CD14-positive monocyte (primary cell): ENCODE measurements around the gene MRPS33. TPM values are rescaled to one million over a fixed set of nuclear protein-coding genes. Genes with fewer than 3 reads are reported as not detected.

Source experiments
- DNase-seq, 3 donors: peaks; one replicate each; pipeline ENCODE4 v3.0.0-alpha.2; 2011 to 2022
- H2AFZ ChIP-seq: 2 replicates; pipeline ENCODE4 v1.6.0; 2012; ENCODE audit warnings: mild to moderate bottlenecking, low read depth, low read length, inconsistent platforms; ENCODE audit not compliant: insufficient read depth, poor library complexity, severe bottlenecking
- H3K27ac ChIP-seq, 2 donors: 1 replicate in 1 of 2; 2 replicates in 1 of 2; pipeline ENCODE4 v1.5.1; 2012 to 2013; ENCODE audit warnings: low read length in 2 of 2, control low read depth in 1 of 2, inconsistent platforms in 1 of 2, low read depth in 1 of 2, mild to moderate bottlenecking in 1 of 2
- H3K27me3 ChIP-seq, 2 donors: one replicate each; pipeline versions ENCODE4 v1.6.0 to v1.6.1; 2011 to 2013; ENCODE audit warnings: low read length in 2 of 2; ENCODE audit not compliant: control insufficient read depth in 2 of 2, insufficient read depth in 2 of 2
- H3K36me3 ChIP-seq, 2 donors: replicated peaks in 1 of 2; 1 replicate in 1 of 2; 2 replicates in 1 of 2; pipeline versions ENCODE4 v1.5.1 to v1.6.1; 2012 to 2013; ENCODE audit warnings: low read length in 2 of 2, control low read depth in 1 of 2, inconsistent platforms in 1 of 2, mild to moderate bottlenecking in 1 of 2; ENCODE audit not compliant: insufficient read depth in 2 of 2, control insufficient read depth in 1 of 2
- H3K4me1 ChIP-seq, 2 donors: 1 replicate in 1 of 2; 2 replicates in 1 of 2; pipeline versions ENCODE4 v1.5.1 to v1.6.1; 2012 to 2013; ENCODE audit warnings: low read length in 2 of 2, control low read depth in 1 of 2, inconsistent platforms in 1 of 2, mild to moderate bottlenecking in 1 of 2, moderate library complexity in 1 of 2; ENCODE audit not compliant: insufficient read depth in 2 of 2, control insufficient read depth in 1 of 2
- H3K4me2 ChIP-seq: replicated peaks from 2 replicates; pipeline ENCODE3; 2012; ENCODE audit warnings: low read length, moderate library complexity, mild to moderate bottlenecking; ENCODE audit not compliant: poor library complexity, severe bottlenecking; ENCODE audit errors: extremely low read depth
- H3K4me3 ChIP-seq, 3 experiments: fragments of 200-600 bp in 1 of 3; sonication (generic) in 1 of 3; replicated peaks in 1 of 3; 1 replicate in 2 of 3; 2 replicates in 1 of 3; pipeline ENCODE4 v1.5.1; 2011 to 2013; ENCODE audit warnings: low read length in 3 of 3, mild to moderate bottlenecking in 3 of 3, control low read depth in 2 of 3, low read depth in 2 of 3, inconsistent platforms in 1 of 3, moderate library complexity in 1 of 3
- H3K79me2 ChIP-seq: 2 replicates; pipeline ENCODE4 v1.6.0; 2012; ENCODE audit warnings: mild to moderate bottlenecking, control low read depth, inconsistent platforms, low read length, moderate library complexity; ENCODE audit not compliant: insufficient read depth
- H3K9ac ChIP-seq: 2 replicates; pipeline ENCODE4 v1.6.0; 2017; ENCODE audit warnings: low read length, mild to moderate bottlenecking; ENCODE audit not compliant: insufficient read depth, poor library complexity, severe bottlenecking
- H3K9me3 ChIP-seq, 2 donors: replicated peaks in 1 of 2; 1 replicate in 1 of 2; 2 replicates in 1 of 2; pipeline versions ENCODE4 v1.5.1 to v1.6.1; 2012 to 2013; ENCODE audit warnings: low read length in 2 of 2, control low read depth in 1 of 2; ENCODE audit not compliant: control insufficient read depth in 1 of 2, insufficient read depth in 1 of 2
- H4K20me1 ChIP-seq: 2 replicates; pipeline ENCODE4 v1.6.0; 2012; ENCODE audit warnings: mild to moderate bottlenecking, low read length, control low read depth, moderate library complexity; ENCODE audit not compliant: insufficient read depth
- H3K27ac Mint-ChIP-seq, 7 donors: one replicate each; pipeline ENCODE4 v1.8.0; 2020; ENCODE audit warnings: mild to moderate bottlenecking in 7 of 7, mixed read lengths in 7 of 7, moderate library complexity in 6 of 7, inconsistent platforms in 2 of 7
- H3K27me3 Mint-ChIP-seq, 3 donors: one replicate each; pipeline ENCODE4 v1.8.0; 2021 to 2022; ENCODE audit warnings: low read depth in 3 of 3, mild to moderate bottlenecking in 3 of 3, mixed read lengths in 3 of 3, moderate library complexity in 3 of 3, inconsistent platforms in 1 of 3
- H3K36me3 Mint-ChIP-seq, 2 donors: one replicate each; pipeline ENCODE4 v1.8.0; 2020; ENCODE audit warnings: mixed read lengths in 2 of 2, inconsistent platforms in 1 of 2, mild to moderate bottlenecking in 1 of 2
- H3K4me1 Mint-ChIP-seq: one replicate; pipeline ENCODE4 v1.8.0; 2020; ENCODE audit warnings: mild to moderate bottlenecking, mixed read lengths
- H3K4me3 Mint-ChIP-seq, 2 donors: one replicate each; pipeline ENCODE4 v1.8.0; 2020; ENCODE audit warnings: mild to moderate bottlenecking in 2 of 2, mixed read lengths in 2 of 2, moderate library complexity in 1 of 2
- H3K9me3 Mint-ChIP-seq, 7 donors: one replicate each; pipeline ENCODE4 v1.8.0; 2020 to 2022; ENCODE audit warnings: mixed read lengths in 7 of 7, mild to moderate bottlenecking in 6 of 7, moderate library complexity in 6 of 7, inconsistent platforms in 2 of 7
- CTCF ChIP-seq: fragments of 200-600 bp; IDR thresholded peaks from one replicate; pipeline ENCODE4 v1.8.0; 2022; ENCODE audit warnings: antibody characterized with exemption, mild to moderate bottlenecking
- WGBS: methylation state at CpG from one replicate; pipeline ENCODE4 v1.1.5; 2013; ENCODE audit warnings: missing lambda C conversion rate; ENCODE audit not compliant: insufficient coverage; 5-methylcytosine and 5-hydroxymethylcytosine counted together
- intact Hi-C, 2 donors: fragments of 100-400 bp; cut with micrococcal nuclease; formaldehyde crosslinking; loops; one replicate each; pipeline versions ENCODE4 v1.15.0 to v1.15.1; 2023
- polyA plus RNA-seq, 3 donors: library from polyadenylated mRNA; depleted of rRNA in 1 of 3; unstranded in 2 of 3; stranded (reverse) in 1 of 3; fragments of 300-500 nt in 2 of 3; fragments of >200 nt in 1 of 3; fragmentation: Illumina TruSeq in 2 of 3; gene quantifications; 1 replicate in 2 of 3; 2 replicates in 1 of 3; pipeline ENCODE4 v1.2.3, GENCODE V29; 2012 to 2021

Gene MRPS33
- polyA plus RNA-seq, 3 donors = 8.9 to 52.7 (median 45.0) TPM

- peaks cover 3 to 7% of the 10 kb centered on the region in 2 donors for H3K9me3 ChIP-seq
- Mint-ChIP-seq H3K27me3 (peaks cover 16 to 33% (median 18%) of the 10 kb centered on the region in 3 donors), H3K9me3 (peaks cover 0 to 8% (median 6%) of the 10 kb centered on the region in 7 donors), H3K4me3 (no peak overlapping the region), H3K4me1 (peaks cover 18% of the 10 kb centered on the region), H3K27ac (no peak overlapping the region), H3K36me3 (no peaks in the 10 kb centered on the region)
- no peaks in the 10 kb centered on the region for H3K36me3 ChIP-seq
- H3K9ac ChIP-seq = no peak overlapping the region
- peaks cover 8% of the 10 kb centered on the region for H3K79me2 ChIP-seq
- no peak overlapping the region for H3K4me3 ChIP-seq
- peaks cover 13 to 14% of the 10 kb centered on the region in 2 donors for H3K27me3 ChIP-seq
- peaks cover 12 to 18% of the 10 kb centered on the region in 2 donors for H3K4me1 ChIP-seq
- H3K27ac ChIP-seq = no peak overlapping the region
- intact Hi-C loops = loop anchor here (10.0 kb wide), 2 partner anchors 363 to 543 kb away; partner anchors contain the start of gene MKRN1 (in 1 of the 2)
- DNase-seq = no peak
- no CpG with 5 or more reads among the region's 3 CpGs for WGBS
- no peak overlapping the region for H2AFZ ChIP-seq
- H4K20me1 ChIP-seq = no peaks in the 10 kb centered on the region
- TF ChIP-seq CTCF = no peak
- H3K4me2 ChIP-seq = no peak overlapping the region
Observed at GRCh38 chr7:141017555-141017954, 2.8 kb upstream of the MRPS33 start.

GRCh38 chr7:141016349-141016748 is 1.6 kb upstream of the MRPS33 start:
- Histone ChIP-seq H3K4me1 (peaks cover 12 to 18% of the 10 kb centered on the region in 2 donors), H3K36me3 (no peaks in the 10 kb centered on the region), H3K4me2 (no peak overlapping the region), H3K27ac (no peak overlapping the region), H3K27me3 (peaks cover 13 to 14% of the 10 kb centered on the region in 2 donors), H3K4me3 (no peak overlapping the region), H3K9me3 (peaks cover 3 to 7% of the 10 kb centered on the region in 2 donors), H3K9ac (no peak overlapping the region), H4K20me1 (no peaks in the 10 kb centered on the region), H3K79me2 (peaks cover 8% of the 10 kb centered on the region), H2AFZ (peak overlapping the region; percentile 15)
- H3K9me3 Mint-ChIP-seq = peaks cover 0 to 8% (median 6%) of the 10 kb centered on the region in 7 donors
- no peaks in the 10 kb centered on the region for H3K36me3 Mint-ChIP-seq
- no peak for DNase-seq
- intact Hi-C loops = loop anchor here (10.0 kb wide), 2 partner anchors 362 to 542 kb away; partner anchors contain the start of gene MKRN1 (in 1 of the 2)
- no peak for TF ChIP-seq CTCF
- peaks cover 16 to 29% (median 17%) of the 10 kb centered on the region in 3 donors for H3K27me3 Mint-ChIP-seq
- no peak overlapping the region for H3K4me3 Mint-ChIP-seq
- no peak overlapping the region for H3K27ac Mint-ChIP-seq
- H3K4me1 Mint-ChIP-seq = peaks cover 21% of the 10 kb centered on the region
